GM23248 (cell line): ENCODE results near the gene GRAMD1A.

Experiments
- EZH2 ChIP-seq: fragments of 200-600 bp; sonication (generic); IDR thresholded peaks from 2 replicates; pipeline ENCODE4 v1.6.1; 2018; ENCODE audit warnings: antibody characterized with exemption, mild to moderate bottlenecking; ENCODE audit not compliant: insufficient read depth, poor library complexity, severe bottlenecking
- EZH2phosphoT487 ChIP-seq: fragments of 200-600 bp; sonication (generic); IDR thresholded peaks from 2 replicates; pipeline ENCODE4 v1.6.1; 2018; ENCODE audit warnings: antibody characterized with exemption, moderate library complexity, mild to moderate bottlenecking, low read depth; ENCODE audit not compliant: insufficient read depth

DNA sequence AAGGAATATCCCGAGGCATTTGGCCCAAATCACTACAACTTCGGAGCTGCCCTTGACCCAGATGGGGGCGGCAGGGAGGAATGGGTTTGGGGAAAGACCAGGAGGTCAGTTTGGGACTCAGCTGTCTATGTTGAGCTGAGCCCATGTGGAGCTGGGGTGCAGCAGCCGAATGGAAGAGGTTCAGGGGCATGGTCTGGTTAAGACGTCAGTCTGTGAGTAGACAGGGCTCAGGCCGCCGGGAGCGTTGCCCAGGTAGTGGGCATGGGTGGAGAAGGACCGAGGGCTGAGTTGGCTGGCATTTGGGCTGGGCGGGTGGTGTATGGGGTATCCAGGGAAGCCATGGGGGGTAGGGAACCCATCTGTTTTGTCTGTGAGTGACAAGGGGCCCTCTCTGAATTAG lies 20.9 kb downstream of the GRAMD1A start:
- TF ChIP-seq EZH2 (no peak), EZH2phosphoT487 (no peak)
